Ishikawa (cell line): Measurements from ENCODE around the gene NEK10.

Experiments
- CEBPB ChIP-seq: IDR thresholded peaks from 2 replicates; pipeline ENCODE4 v1.6.1; 2012
- CREB1 ChIP-seq: IDR thresholded peaks from 2 replicates; pipeline ENCODE4 v1.6.1; 2012; ENCODE audit warnings: low read depth
- EGR1 ChIP-seq: IDR thresholded peaks from 2 replicates; pipeline ENCODE4 v1.6.1; 2012
- EP300 ChIP-seq: IDR thresholded peaks from 2 replicates; pipeline ENCODE4 v1.6.1; 2012; ENCODE audit warnings: borderline replicate concordance
- FOXM1 ChIP-seq: IDR thresholded peaks from 2 replicates; pipeline ENCODE4 v1.6.1; 2012; ENCODE audit warnings: low read depth, borderline replicate concordance
- NFIC ChIP-seq: IDR thresholded peaks from 2 replicates; pipeline ENCODE4 v1.6.1; 2012
- RAD21 ChIP-seq: IDR thresholded peaks from 2 replicates; pipeline ENCODE4 v1.6.1; 2012; ENCODE audit warnings: low read depth
- TAF1 ChIP-seq: IDR thresholded peaks from 2 replicates; pipeline ENCODE4 v1.6.1; 2012; ENCODE audit warnings: low read depth, mild to moderate bottlenecking
- TCF12 ChIP-seq: IDR thresholded peaks from 2 replicates; pipeline ENCODE4 v1.6.1; 2012; ENCODE audit warnings: low read depth
- TEAD4 ChIP-seq: IDR thresholded peaks from 2 replicates; pipeline ENCODE4 v1.6.1; 2012
- USF1 ChIP-seq: IDR thresholded peaks from 2 replicates; pipeline ENCODE4 v1.6.1; 2012
- YY1 ChIP-seq: IDR thresholded peaks from 2 replicates; pipeline ENCODE4 v1.6.1; 2012; ENCODE audit warnings: low read depth
- ZBTB7A ChIP-seq: IDR thresholded peaks from 2 replicates; pipeline ENCODE4 v1.6.1; 2012; ENCODE audit warnings: low read depth
- TF ChIP-seq, protein P1 (sequence below): IDR thresholded peaks from 2 replicates; pipeline ENCODE4 v1.6.1; 2012; ENCODE audit warnings: low read depth, mild to moderate bottlenecking
- TF ChIP-seq, protein P2 (sequence below): IDR thresholded peaks from 2 replicates; pipeline ENCODE4 v1.6.1; 2012

Gene NEK10

DNA sequence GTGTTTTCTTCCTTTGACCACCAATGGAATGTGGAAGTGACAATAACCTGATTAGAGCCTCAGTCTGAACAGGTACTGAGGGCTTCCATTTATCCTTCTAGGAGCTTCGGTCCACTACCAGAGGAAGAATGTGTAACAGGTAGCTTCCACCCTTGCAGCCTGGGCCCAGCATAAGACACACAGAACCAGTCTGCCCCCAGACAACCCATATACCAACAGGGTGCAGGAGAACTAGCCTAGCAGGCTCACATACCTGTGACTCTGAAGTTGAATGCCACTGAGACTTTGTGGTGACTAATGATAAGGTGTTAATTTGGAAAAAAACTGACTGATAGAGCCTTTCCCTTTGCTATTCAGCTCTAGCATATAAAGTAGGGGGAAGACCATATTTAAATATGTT is 166.2 kb downstream of the NEK10 start:
- TF ChIP-seq RAD21 (no peak), TAF1 (no peak), NFIC (no peak), YY1 (no peak), CEBPB (no peak), USF1 (no peak), EGR1 (no peak), TCF12 (no peak), TEAD4 (no peak)
- TF ChIP-seq, protein P1, sequence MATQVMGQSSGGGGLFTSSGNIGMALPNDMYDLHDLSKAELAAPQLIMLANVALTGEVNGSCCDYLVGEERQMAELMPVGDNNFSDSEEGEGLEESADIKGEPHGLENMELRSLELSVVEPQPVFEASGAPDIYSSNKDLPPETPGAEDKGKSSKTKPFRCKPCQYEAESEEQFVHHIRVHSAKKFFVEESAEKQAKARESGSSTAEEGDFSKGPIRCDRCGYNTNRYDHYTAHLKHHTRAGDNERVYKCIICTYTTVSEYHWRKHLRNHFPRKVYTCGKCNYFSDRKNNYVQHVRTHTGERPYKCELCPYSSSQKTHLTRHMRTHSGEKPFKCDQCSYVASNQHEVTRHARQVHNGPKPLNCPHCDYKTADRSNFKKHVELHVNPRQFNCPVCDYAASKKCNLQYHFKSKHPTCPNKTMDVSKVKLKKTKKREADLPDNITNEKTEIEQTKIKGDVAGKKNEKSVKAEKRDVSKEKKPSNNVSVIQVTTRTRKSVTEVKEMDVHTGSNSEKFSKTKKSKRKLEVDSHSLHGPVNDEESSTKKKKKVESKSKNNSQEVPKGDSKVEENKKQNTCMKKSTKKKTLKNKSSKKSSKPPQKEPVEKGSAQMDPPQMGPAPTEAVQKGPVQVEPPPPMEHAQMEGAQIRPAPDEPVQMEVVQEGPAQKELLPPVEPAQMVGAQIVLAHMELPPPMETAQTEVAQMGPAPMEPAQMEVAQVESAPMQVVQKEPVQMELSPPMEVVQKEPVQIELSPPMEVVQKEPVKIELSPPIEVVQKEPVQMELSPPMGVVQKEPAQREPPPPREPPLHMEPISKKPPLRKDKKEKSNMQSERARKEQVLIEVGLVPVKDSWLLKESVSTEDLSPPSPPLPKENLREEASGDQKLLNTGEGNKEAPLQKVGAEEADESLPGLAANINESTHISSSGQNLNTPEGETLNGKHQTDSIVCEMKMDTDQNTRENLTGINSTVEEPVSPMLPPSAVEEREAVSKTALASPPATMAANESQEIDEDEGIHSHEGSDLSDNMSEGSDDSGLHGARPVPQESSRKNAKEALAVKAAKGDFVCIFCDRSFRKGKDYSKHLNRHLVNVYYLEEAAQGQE = no peak
- TF ChIP-seq, protein P2, sequence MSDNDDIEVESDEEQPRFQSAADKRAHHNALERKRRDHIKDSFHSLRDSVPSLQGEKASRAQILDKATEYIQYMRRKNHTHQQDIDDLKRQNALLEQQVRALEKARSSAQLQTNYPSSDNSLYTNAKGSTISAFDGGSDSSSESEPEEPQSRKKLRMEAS = no peak

- TF ChIP-seq, protein P2 = no peak
- no peak for TF ChIP-seq TCF12
- no peak for TF ChIP-seq TEAD4
- no peak for TF ChIP-seq EGR1
- TF ChIP-seq YY1 = no peak
These were observed 167.7 kb downstream of the NEK10 start for GRCh38 chr3:27201492-27201891.

- TF ChIP-seq CEBPB (no peak), NFIC (no peak), RAD21 (no peak), YY1 (no peak), TCF12 (no peak), FOXM1 (no peak), EGR1 (no peak), TAF1 (no peak), TEAD4 (no peak), CREB1 (no peak), ZBTB7A (no peak), USF1 (no peak)
- TF ChIP-seq, protein P2 = no peak
- TF ChIP-seq, protein P1 = no peak
These were observed 168.3 kb downstream of the NEK10 start for GRCh38 chr3:27200721-27201489.

GRCh38 chr3:27194861-27195483 is 174.2 kb downstream of the NEK10 start:
- TF ChIP-seq TAF1 = no peak
- no peak for TF ChIP-seq TEAD4
- TF ChIP-seq EGR1 = no peak

DNA sequence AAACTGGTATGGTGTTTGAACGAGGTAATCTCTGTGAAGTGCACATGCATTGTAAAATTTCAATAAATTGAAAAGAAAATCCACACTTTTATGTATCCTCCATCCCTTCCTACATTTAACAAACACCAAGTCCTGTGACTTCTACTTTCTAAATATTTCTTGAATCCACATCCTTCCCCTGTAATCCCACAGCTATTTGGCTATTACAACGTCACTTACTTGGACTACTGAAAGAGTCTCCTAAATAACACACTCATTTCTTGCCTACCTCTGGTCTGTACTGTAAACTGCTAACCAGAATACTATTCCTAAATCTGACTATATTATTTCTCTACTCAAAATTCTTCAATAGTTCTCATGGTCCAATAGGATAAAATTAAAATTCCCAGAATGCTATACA is 176.1 kb downstream of the NEK10 start:
- TF ChIP-seq CEBPB = no peak
- TF ChIP-seq USF1 = no peak
- no peak for TF ChIP-seq RAD21
- TF ChIP-seq TAF1 = no peak

GRCh38 chr3:27186013-27186412 is 183.2 kb downstream of the NEK10 start:
- no peak for TF ChIP-seq USF1
- TF ChIP-seq YY1 = no peak
- TF ChIP-seq EP300 = no peak
- peak; percentile 47; the same call in 1 of the 2 replicates for TF ChIP-seq CEBPB
- no peak for TF ChIP-seq RAD21
